GM19452 (cell line): ENCODE measurements around the gene LBX2.

ENCODE experiments used
- ATAC-seq: cut with Tn5 transposase; IDR thresholded peaks from one replicate; pipeline ENCODE4 v1.9.1; 2021; ENCODE audit not compliant: unreplicated experiment

The LBX2 gene, protein sequence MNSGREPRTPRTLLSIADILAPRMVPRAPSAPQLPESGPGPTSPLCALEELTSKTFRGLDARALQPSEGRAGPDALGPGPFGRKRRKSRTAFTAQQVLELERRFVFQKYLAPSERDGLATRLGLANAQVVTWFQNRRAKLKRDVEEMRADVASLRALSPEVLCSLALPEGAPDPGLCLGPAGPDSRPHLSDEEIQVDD

DNA sequence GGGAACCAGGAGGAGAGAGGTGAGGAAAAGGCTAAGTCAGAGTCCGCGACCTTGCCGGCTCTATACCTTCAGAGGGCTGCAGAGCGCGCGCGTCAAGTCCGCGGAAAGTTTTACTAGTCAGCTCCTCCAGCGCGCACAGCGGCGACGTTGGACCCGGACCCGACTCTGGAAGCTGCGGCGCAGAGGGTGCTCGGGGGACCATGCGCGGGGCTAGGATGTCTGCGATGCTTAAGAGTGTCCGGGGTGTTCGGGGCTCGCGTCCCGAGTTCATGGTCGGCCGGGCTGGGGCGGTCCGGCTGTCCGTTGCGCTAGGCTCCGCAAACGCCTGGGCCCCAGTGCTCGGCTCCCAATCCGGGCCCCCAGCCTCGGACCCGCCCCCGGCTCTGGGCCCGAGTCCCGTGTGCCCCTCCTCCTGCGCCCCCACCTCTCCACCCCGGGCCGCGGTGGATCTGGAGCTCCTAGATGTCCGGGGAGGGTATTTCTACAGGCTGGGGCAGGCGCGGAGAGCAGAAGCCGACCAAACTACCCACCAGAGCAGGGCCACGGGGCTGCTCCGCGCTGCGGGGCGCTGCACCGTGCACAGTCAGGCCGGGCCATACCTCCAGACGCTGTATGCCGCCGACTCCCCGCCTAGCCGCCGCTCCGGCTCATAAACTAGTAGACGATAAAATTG, at the start of gene LBX2:
Gene LBX2, minus strand, starts transcription at position 337 of the 673 bp plus-strand sequence. Its CDS starts 66 bp downstream, at position 271.
- ATAC-seq: no peak

DNA sequence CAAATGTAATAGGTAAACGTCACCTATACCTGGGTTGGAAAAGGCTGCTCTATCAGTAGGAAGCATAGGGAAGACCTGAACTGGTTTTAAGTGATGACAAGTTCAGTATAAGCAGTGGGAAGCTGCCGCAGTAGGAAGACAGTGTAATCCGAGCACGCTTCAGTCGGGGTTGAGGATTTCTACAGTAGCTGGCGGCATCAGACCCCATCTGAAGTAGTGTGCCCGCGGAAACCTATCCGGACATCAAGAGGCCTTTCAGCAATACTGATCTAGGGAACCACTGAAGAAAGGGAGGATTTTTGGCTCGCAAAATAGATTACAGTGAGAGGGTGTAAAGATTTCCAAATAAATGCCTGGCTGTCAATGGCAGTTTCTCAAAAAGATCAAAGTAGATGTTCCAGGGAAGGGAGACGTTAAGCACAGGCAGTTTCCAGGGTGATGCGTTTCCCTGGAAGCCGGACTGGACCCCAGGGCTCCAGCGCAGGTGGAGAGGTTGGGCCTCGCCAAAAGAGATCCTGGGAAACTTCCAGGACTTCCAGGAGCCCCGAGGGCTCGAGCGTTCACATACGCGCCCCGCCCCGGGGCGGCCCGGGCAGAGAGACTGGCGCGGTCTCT, 49.0 kb upstream of the LBX2 start:
- no peak for ATAC-seq

DNA sequence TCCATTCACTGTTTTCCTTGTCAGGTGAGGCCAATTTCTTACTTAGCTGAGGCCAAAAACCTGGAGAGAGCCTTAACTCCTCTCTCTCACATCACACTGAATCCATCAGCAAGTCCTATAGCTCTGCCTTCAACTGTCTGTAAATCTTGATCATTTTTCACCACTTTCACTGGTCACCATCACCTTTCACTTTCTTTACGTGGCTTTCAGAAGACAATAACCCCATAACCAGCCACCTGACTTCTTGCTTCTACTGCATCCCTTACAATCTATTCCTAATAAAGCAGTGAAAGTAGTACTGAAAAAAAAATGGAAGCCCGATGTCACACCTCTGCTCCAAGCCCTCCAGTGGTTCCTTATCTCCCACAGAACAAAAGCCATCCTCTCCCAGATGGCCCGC, 46.6 kb upstream of the LBX2 start:
- ATAC-seq: no peak

DNA sequence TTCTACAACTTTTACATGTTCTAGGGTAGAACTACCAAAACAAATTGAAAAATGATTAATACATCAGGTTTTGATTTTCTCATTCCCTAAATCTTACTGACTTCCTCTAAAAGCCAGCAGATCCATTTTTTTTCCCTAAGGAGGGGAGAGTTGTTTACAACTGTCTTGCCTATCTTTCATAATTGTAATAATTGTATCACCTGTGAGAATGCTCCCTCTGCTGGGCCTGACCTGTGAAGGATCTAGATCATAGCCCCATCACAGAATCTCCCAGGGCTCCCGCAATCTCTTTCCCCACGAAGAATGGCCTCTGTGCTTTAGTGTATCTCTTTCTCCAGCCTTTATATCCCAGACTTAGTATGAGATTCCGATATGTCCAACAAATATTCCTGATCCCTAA, 45.2 kb upstream of the LBX2 start:
- ATAC-seq: no peak

DNA sequence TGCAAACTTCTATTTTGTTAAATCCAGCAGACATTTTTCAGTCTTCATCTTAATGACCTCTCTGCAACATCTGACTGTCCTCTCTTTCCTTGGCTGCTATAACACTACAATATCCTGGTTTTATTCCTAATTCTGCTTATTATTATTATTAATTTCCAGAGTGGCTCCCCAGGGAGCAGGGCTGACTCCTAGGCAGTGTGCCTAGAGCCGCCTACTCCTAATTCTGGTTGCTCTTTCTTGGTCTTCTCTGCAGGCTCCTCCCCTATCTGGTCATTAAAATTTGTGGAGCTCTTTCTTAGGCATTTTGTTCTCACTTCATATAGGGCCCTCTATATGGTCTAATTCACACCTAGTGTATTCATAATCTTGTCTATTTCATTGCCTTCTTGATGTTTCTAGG, 43.6 kb upstream of the LBX2 start:
- ATAC-seq: no peak

DNA sequence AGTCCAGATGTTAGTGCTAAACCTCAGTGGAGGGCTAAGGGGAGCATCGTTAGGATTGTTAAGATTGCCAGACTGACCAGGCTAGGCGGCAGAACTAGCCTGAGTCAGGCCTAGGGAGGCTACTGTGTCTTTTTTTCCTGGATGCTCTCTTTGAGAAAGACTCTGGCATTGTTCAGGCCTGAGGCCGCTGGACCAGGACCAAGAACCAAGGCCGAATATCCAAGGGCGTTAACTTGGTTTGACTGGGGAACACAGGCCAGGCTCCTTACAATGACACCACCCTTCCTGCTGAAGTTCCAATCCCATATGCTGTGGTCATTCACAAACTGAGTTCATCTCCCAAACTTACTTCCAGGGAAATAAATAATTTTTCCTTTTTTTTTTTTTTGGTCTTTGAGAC, 40.9 kb upstream of the LBX2 start:
- no peak for ATAC-seq

DNA sequence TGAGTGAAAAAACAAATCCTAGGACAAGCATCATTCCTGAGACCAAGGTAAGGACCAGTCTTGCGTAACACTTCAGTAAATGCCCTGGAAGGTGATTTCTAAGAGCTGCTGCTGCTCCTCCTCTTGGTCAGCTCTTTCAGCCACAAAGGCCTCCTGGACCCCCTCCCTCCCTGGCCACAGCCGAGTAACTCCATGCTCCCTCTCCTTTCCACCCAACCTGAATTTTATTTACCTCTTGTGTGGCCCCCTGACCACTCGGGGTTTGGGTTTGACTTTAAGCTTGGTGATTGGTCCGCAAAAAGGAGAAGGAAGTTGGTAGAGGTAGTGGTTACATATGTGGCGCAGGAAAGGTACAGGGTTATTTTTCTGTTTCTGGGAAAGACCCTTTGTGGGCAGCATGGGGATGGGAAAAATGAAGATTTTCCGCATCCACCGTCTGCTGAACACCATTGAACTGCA, 39.5 kb upstream of the LBX2 start:
- no peak for ATAC-seq

DNA sequence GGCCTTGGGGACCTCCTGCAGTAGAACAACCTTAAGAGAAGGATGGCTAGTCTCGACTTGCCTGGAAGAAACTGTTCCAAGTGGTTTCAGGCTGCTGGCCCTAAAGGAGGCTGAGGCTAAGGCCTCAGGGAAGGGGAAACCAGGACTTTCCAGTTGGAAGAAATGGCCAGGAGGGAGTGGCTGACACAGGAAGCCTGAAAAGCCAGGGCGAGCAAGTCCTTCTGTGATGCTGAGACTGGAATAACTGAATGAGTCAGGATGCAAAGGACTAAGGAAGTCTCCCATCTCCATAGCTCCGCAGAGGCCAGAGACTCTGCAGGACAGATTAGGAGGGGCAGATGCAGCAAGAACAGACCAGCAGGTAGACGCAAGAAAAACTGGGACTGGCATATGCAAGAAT, 37.7 kb upstream of the LBX2 start:
- no peak for ATAC-seq

DNA sequence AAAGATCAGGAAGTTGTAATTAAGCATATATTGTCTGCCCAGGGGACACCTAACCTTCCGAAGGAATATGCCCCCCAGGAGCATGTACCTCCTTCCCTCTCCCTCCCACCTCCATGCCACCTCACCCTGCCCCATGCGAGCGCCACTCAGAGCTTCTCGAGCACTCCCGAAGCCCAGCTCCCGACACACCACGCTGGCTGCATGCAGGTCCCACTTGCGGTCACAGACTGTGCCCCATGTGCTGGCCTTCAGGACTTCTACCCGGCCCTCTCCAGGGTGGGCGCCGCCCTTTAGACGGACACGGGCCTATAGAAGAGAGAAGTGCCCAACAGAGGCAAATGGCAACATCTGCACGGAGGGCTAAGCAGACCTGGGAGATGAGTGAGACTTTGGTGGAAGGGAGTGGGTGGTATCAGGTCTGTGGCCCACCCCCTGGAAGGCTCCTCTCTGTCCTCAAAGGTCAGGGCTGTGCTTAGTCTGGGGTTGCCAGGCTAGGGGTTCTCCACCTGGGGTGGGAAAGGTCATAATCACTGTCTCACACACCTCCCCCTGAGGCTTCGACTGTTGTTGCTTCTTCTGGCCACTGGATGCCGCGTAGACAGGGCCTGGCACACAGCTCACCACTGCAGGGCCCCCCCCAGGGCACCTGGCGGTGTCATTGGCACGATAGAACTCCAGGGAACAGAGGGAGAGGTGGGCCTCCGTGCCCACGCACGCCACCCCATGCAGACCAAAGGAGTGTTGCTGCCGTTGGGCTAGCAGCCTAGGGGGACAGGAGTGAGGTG, 37.0 kb upstream of the LBX2 start:
- ATAC-seq: no peak

DNA sequence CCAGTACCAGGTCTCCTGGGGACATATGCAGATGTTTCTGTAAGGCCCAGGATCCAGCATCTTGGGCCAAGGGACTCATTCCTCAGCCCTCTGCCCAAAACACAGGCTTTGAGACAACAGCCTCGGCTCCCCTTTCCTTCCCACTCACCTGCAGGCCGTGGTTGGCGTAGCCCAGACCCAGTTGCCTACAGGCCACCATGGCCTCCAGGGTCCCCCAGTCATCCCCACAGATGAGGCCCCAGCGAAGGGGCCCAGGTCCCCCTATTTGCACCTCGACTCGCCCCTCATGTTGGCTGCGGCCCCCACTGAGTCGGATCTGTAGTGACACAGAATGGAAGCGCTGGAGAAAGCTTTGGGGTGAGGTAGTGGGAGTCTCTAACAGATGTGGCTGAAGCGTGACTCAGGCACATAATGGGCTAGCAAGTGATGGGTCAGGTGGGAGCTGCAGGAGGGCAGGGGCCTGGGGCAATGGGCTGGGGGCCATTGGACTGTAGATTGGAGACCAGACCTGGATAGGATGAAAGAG, 36.1 kb upstream of the LBX2 start:
- ATAC-seq: no peak

DNA sequence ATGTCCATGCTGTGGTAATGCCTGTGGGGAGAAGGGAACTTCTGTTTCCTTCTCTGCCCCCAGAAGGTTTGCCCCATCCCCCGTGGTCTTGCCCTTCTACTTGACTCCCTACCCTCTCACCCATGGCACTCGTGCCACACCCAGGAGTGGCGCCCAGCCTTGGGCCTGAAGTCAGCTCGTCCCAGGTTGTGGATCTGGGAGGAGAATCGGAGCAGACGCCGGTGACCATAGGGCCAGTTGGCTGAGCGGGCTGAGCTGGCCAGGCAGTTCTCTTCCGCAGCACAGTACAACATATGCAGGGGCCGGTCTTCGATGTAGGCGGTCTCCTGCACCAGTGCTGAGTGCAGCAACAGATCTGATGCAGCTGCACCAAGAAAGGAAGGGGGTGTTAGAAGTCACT, 35.0 kb upstream of the LBX2 start:
- ATAC-seq: no peak

DNA sequence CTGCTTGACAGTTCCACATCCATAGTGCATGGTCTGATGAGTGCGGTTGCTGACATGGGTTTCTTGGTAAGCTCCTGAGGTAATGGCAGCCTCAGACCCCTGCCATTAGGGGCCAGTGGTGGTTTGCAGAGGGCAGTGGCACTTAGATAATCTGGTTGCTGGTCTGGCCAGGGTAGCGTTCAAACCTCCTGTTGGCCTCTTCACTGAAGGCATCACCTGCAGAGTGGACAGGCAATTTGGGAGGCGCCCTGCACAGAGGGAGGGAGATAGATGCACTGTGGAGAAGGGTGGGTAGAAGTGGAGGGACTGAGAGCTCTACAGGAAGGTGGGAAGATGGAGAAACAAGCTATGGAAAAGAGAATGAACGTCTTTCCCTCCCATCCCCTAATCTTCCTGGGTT, 34.1 kb upstream of the LBX2 start:
- no peak for ATAC-seq

DNA sequence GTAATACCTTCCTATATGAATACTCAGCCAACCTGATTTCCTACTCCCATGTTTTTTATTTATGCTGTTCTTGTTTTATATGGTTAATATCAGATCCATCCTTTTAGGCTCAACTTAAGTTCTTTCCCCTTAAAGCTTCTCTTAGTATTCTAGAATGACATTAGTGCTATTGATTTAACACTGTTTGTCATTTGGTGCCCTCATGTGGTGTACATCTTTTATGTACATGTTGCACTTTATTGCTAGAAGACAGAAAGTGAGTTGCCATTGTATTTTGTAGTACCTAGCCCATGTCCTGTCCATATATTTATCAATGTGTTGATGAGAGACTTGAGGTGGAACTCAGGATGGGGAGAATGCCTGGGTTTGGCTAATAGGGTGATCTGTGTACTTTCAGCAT, 32.8 kb upstream of the LBX2 start:
- no peak for ATAC-seq

DNA sequence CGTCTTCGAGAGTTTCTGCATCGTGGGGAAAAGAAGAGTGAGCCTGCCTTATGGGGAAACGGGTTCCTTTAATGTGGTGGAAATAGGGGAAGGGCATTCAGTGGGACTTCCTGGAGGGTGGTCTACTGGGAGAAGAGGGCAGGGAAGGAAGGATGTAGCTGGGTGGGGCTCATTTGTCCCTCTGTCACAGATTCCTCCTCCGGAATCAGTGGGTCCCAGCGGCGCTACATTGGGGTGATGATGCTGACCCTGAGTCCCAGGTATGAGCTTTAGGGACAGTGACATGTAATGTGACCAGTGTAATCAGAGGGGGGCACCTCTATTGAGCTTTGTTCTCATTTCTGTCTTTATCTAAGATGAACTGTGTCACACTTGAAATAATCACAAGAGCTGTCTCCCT, 32.3 kb upstream of the LBX2 start:
- no peak for ATAC-seq

DNA sequence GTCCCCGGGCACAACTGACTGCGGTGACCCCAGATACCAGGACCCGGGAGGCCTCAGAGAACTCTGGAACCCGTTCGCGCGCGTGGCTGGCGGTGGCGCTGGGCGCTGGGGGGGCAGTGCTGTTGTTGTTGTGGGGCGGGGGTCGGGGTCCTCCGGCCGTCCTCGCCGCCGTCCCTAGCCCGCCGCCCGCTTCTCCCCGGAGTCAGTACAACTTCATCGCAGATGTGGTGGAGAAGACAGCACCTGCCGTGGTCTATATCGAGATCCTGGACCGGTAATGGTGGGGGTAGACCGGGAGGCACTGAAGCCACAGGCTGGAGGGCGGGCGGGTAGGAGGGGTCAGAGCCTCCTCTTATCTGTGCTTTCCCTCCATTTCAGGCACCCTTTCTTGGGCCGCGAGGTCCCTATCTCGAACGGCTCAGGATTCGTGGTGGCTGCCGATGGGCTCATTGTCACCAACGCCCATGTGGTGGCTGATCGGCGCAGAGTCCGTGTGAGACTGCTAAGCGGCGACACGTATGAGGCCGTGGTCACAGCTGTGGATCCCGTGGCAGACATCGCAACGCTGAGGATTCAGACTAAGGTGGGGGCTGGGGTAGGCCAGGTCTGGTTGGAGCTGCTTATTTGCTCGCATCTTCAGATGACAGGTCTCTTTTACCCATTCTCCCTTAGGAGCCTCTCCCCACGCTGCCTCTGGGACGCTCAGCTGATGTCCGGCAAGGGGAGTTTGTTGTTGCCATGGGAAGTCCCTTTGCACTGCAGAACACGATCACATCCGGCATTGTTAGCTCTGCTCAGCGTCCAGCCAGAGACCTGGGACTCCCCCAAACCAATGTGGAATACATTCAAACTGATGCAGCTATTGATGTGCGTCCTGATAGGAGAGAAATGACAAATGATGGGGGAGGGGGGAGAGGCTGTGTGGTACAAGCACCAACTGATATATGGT, 31.1 kb upstream of the LBX2 start:
- ATAC-seq: peak; percentile 38

DNA sequence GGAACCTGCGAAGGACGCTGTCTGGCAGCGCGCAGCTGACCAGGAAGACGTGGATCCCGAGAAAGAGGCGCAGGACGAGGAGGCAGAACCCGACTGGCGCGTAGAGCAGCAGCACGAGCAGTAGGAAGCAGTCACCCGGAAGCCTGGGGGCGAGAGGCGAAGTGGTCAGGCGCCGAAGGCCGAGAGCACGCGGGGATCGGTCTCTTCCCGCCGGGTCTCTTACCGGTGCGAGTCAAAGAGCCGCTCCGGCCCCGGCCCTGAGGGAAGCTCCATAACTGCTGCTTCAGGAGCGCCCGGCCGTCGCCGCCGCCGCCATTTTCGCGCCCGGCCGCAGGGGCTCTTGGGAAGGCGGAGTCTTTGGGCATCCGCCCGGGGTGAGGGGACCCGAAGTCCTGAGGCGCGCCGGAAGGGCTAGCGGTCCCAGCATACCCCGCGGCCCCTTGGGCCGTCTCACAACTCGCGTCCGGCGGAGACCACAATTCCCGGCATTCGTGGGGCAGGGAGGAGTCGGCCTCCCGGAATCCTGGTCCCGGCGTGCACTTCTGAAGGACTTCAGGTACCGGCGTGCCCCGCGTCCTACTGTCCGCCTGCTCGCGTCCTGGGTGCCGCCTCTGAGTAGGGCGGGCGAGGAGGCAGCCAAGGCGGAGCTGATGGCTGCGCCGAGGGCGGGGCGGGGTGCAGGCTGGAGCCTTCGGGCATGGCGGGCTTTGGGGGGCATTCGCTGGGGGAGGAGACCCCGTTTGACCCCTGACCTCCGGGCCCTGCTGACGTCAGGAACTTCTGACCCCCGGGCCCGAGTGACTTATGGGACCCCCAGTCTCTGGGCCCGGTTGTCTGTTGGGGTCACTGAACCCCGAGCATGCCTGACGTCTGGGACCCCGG, 30.2 kb upstream of the LBX2 start, which contains the start of the genes AUP1 and HTRA2:
Gene AUP1, minus strand, starts transcription at position 350 of the 882 bp plus-strand sequence. Its CDS starts 77 bp downstream, at position 273.
Gene HTRA2, plus strand, starts transcription at position 577 of the 882 bp plus-strand sequence. Its CDS starts 74 bp downstream, at position 651.
- ATAC-seq: peak; percentile 80

DNA sequence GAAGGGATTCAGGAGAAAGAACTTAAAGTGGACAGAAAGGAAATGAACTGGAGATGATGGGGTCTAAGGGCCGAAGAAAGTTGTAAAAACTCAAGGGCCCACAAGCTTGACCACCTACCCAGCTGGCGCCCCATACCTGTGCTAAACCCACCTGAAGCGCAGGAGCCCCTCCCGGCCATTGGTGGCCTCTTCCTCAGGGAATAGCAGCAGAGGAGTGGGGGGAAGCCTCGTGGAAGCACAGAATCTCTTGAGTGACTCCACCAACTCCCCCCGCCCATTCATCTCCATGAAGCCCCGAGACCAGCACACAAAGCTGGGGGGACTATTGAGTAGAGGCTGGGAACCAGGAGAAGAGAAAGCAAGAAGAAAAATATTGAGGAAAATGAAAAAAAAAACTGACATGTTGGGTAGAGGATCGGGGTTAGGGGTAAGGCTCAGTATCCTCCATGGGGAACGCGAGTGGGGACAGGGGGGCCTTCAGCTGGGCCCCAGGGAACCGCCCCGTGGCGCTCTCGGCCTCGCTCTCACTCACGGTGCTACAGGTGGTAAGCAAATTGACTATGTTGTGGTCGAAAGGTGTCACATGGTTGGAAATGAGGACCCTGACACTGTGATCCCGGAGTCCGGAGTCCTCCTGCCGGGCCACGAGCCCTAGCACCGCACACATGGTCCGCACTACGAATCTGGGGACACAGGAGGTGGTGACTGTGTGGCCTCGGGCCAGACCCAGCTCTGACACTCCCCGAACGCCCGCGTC, 29.4 kb upstream of the LBX2 start:
- ATAC-seq: peak; percentile 4

DNA sequence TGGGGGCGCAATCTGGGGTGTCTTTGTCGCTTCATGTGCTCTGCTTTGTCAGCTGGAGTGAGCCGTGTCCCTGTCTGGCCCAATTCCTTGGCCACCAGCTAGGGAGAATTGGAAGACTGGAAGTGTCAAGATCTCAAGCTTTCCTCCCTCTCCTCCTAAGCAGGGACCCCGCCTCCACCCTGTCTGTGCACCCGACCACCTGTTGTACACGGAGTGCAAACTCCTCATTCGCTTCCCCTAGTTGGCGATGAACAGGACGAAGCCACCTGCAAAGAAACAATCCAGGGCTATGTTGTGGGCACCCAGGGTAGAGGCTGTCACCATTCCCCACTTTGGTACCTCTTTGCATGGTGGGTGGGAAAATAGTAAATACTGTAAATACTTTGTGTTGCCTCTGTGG, 28.3 kb upstream of the LBX2 start:
- ATAC-seq: no peak
